Epidermal melanocyte (primary cell): ENCODE measurements around the gene NAT8L.

Experiments used
- DNase-seq: peaks from one replicate; pipeline ENCODE4 v3.0.0; 2011; ENCODE audit warnings: low spot score; ENCODE audit not compliant: insufficient read length

Gene NAT8L

DNA sequence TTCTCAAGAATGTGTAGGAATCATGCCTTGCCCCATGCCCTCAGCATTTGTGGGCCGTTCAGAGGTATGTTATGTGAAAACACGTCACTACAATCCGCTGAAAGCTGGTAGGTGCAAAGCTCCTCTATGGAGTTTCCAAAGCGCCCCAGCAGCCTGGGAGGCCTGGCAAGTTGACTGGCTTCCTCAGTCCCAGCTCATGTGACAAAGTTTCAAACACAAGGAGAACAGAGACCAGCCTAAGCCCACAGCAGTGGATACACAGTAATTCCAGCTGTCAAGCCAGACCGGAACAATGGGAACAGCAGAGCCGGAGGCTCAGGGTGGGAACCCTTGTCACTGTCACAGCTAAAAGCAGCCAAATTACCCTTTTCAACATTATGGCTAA lies 33.5 kb downstream of the NAT8L start:
- DNase-seq = no peak

- no peak for DNase-seq
Observed at GRCh38 chr4:2093265-2093664, 34.1 kb downstream of the NAT8L start.

GRCh38 chr4:2094545-2094944 lies 35.4 kb downstream of the NAT8L start:
- no peak for DNase-seq

DNA sequence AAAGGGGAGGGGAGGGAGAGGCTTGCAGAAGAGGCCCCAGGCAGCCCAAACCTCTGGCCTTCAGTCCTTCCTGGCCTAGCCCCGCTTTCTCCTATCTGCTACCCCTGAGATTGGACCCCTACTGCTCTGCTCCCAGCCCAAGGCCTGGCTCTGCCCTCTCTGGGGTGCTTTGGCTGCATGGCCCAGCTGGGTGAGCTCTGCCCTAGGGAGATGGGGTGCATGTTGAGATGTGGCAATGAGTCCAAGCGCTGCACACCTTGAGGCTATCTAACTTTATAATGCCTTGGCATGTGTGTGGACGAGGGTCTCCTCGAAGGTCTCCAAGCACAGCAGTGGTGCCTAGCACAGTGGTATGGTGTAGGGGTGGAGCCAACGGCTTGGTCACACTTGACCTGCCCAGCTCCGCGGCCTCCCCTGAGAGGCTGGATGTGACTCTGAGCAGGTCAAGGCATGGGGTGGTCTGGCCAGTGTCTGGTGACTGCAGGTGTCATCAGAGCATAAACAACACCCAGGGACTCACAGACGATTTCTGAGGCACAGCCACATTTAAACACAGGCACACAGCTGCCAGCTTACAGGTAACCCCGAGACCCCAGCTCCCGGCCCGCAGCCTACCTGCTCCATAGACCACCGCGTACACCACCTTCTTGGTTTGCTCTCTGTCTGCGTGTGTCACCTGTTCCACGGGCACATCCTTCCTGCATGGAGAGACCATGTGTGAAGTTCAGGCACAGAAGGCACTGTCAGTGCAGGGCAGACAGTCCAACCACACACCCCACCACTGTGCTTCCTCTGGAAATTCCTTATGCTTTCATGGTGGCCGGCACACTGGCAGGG lies 36.3 kb downstream of the NAT8L start:
- DNase-seq = no peak

DNA sequence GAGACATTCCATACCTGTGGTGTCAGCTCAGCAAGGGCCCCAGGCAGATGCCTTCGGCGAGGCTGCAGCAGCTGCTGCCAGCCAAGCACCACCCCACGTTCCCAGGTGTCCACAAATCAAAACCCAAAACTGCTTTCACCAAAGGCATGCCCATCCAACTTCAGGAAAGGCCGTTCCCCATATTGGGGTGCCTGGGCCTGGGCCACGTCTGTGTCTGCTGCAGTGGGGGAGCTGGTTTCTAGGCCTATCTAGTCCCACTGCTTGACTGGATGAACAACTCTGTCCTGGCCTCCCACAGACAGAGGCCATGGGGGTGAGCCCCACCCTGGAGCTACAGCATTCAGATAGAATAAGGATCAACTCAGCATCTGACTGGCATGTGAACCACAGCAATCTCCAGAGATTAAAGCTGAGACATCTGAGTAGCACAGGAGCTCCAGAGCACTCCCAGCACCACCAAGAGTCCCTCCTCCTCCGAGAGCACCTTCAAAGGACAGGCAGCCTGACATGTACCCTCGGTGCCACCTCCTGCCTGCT lies 37.0 kb downstream of the NAT8L start:
- DNase-seq = no peak

DNA sequence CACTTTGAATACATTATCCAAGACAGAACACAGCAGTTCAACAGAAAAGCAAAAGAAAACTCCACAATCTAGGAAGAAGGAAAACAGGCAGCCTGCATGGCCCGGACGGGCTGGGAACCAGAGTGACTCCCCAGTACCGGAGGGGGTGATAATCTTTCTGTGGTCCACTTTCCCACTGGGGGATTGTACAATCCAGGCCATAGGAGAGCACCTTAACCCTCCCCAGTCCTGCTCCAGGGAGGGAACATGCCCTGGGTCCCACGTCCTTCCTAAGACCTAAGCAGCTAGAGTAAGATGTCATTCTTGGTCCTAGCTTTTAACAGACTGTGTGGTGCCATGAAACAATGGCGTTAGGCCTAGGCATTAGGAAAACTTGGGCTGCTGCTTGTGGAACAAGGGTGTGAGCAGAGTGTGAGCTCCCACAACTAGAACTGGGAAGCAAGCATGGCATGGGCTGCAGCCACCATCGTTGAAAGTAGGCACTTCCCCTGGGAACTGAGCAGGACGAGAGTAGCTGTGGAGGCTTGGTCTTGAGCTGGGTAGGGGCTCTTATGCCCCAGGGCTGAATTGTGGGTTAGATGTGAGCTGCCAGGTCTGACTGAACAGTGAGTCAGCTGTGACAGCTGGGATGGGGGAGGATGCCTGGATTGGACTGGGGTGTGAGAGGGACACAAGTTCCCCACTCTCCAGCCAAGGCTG lies 42.4 kb downstream of the NAT8L start:
- no peak for DNase-seq

DNA sequence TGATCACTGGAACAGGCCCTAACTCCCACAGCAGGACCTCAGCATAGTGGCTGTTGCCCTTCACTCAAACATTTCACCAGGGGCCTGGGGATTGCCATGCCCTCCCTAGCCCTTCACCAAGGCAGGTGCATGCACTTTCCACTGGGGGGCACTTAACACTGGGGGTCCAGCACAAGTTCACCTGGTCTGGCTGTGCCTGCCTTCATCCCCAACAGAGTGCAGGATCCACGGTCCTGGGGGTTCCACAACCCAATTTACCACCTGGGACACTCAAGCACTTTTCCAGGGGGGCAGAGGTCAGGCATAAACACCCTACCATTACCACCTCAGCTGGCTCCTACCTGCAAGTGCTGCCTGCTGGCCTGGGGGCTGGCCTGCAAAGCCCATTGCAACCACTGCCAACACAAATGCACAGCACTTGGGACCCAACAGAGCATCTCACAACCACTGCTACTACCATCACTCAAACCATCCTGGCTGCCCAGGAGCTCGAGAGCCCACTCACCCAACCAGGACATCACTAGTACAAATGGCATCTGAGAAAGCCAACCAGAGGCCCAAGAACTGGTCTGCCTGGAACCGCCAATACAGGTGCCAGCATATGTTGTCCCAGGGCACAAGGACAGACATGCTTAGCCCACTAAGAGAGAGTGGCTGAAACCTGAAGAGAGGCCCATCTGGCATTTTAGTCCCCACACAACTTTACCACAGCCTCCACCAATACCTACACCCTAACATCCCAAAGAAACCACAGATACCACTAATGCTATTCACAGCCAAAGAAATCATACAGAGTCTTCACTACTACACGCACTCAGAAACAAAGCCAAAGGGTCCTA lies 43.1 kb downstream of the NAT8L start:
- no peak for DNase-seq

- DNase-seq = no peak
Observed at GRCh38 chr4:2103127-2103842, 44.2 kb downstream of the NAT8L start.

GRCh38 chr4:2103843-2104547 lies 44.9 kb downstream of the NAT8L start:
- no peak for DNase-seq

DNA sequence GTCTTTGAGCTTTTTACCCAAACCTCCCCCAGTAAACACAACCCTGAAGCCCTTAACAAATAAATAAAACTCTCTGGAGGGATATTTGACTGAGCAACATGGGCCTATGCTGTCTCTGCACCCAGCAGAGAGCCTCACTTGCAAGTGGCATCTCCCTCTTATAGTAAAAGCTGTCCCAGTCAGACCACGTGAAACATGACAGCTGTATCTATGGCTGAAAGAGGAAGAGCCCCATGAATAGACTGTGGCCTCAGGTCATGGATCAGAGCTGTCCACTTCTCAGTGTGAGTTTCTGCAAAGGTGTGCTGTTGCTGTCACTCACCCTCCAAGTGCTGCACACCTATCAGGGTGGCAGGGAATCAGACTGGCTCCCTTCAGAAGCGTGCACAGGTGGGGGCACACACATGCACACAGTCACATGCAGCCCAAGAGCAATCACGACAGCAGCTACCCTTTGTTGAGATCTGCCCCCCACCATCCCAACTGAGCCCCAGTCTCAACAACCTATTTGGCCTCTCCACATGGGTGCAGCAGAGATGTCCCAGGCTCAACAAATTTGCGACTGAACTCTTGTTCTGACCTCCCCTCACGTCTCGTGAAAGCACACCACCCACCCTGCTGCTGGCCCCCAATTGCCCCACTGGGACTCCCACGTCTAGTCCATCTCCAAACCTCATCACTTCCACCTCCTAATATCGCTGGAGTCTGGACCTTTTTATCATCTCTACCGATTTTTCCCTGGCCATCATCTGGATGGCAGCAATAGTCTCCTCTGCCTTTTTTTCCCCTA lies 45.6 kb downstream of the NAT8L start:
- no peak for DNase-seq

GRCh38 chr4:2105559-2105958 lies 46.4 kb downstream of the NAT8L start:
- no peak for DNase-seq

- DNase-seq = no peak
Observed at GRCh38 chr4:2116687-2117400, 57.7 kb downstream of the NAT8L start.
